Measurements from ENCODE around the gene PITHD1. TPM values are rescaled to one million over a fixed set of nuclear protein-coding genes. Genes with fewer than 3 reads are reported as not detected.
"Not testable (repeated sequence)": the region's sequence is repeated elsewhere in the genome, so short reads cannot be mapped to it uniquely, and the experiment has no call there.

The PITHD1 gene
- polyA plus RNA-seq, 2 donors: 41.3 to 57.2 TPM

DNA sequence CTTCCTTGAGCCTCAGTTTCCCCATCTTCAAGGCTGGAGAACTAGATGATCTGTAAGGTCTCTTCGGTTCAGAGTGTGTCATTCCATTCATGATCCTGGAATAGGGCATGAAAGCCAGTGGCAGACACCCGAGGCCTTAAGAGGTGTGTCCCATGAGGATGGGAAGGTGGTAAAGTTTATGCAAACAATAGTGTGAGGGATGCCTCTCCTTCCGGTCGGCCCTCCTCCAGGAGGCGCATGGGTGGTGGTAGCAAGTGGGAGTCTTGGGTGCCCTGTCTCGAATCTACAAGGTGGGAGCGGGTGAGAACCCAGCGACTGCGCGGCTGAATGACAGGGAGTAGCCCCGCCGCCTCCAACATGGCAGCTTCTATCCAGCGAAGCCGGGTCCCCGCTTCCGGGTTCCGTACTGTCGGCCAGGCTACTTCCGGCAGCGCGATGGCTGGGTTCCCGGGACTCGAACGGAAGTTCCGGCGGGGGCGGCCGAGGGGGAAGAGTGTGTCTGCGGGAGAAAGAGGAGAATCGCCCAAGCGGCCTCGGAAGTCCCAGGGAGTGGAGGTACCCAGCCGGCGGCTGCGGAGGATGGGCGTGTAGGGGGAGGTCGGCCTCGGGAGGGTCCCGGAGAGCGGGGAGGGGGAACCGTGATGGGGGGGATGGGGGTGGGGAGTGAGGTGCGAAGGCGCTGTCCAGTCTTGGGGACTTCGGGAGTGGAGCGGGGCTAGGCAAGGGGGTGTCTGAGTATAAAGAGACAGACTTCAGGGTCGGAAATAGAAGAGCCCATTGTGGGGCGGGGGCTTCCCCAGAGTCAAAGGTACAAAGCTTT, 12.7 kb downstream of the PITHD1 start, which contains the start of gene LYPLA2:
LYPLA2 (plus strand) TSS at position 450 of the 820 bp plus-strand sequence. CDS start 1,538 bp downstream, outside the sequence.
- peak within 1 kb of the TSS; percentile 53 to 88 for H3K4me3 ChIP-seq (ENCODE audit: low read depth in 1 of 2, low read length in 2 of 2)
- peaks cover 3 to 21% of the 10 kb centered on the region in 2 donors for H3K36me3 ChIP-seq (ENCODE audit: control insufficient read depth in 2 of 2, insufficient read depth in 2 of 2, low read length in 1 of 2)
- no peaks in the 10 kb centered on the region for H3K9me3 ChIP-seq (ENCODE audit: control insufficient read depth in 2 of 2, insufficient read depth in 1 of 2, low read depth in 1 of 2, low read length in 1 of 2)
- H3K27ac ChIP-seq (ENCODE audit: low read depth in 2 of 2, low read length in 1 of 2): peak within 1 kb of the TSS; percentile 80 to 92
- WGBS, 2 donors: 1 to 2% methylated on average over 47 of the region's 47 CpGs
- H3K27me3 ChIP-seq (ENCODE audit: control insufficient read depth in 1 of 2, insufficient read depth in 2 of 2, low read length in 2 of 2): no peaks in the 10 kb centered on the region
- H3K4me1 ChIP-seq (ENCODE audit: control insufficient read depth in 2 of 2, insufficient read depth in 2 of 2, low read length in 1 of 2): peaks cover 7 to 15% of the 10 kb centered on the region in 2 donors

DNA sequence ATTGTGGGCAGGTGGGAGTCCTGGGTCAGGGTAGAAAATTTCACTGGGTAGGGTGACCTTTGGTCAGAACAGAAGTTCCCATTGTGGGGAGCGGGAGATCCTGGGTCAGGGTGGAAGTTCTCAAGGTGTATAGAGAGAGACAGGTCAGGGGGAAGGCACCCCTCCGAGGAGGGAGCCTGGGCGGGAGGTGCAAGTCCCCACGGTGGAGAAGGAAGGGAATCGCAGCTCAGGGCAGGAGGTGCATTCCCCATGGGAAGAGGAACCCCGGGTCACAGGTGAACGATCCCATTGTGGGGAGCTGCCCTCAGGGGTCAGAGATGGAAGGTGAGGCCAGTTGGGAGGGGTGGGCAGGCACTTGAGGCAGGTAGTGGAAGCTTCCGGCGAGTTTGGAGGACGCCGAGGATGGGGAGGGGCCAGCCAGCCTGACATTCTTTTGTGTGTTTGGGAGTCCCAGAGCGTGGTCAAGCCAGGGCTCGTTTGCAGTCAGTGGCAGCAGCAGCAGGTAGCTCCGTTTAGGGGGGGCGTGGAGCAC, 13.4 kb downstream of the PITHD1 start:
- Histone ChIP-seq H3K36me3 (ENCODE audit: control insufficient read depth in 2 of 2, insufficient read depth in 2 of 2, low read length in 1 of 2) (peaks cover 4 to 27% of the 10 kb centered on the region in 2 donors), H3K4me3 (ENCODE audit: low read depth in 1 of 2, low read length in 2 of 2) (peak overlapping the region; percentile 53 to 88), H3K9me3 (ENCODE audit: control insufficient read depth in 2 of 2, insufficient read depth in 1 of 2, low read depth in 1 of 2, low read length in 1 of 2) (no peaks in the 10 kb centered on the region), H3K27ac (ENCODE audit: low read depth in 2 of 2, low read length in 1 of 2) (peak overlapping the region; percentile 80 to 92), H3K27me3 (ENCODE audit: control insufficient read depth in 1 of 2, insufficient read depth in 2 of 2, low read length in 2 of 2) (no peaks in the 10 kb centered on the region), H3K4me1 (ENCODE audit: control insufficient read depth in 2 of 2, insufficient read depth in 2 of 2, low read length in 1 of 2) (peaks cover 7 to 15% of the 10 kb centered on the region in 2 donors)
- 0% methylated on average over 14 to 15 of the region's 15 CpGs for WGBS, 2 donors

DNA sequence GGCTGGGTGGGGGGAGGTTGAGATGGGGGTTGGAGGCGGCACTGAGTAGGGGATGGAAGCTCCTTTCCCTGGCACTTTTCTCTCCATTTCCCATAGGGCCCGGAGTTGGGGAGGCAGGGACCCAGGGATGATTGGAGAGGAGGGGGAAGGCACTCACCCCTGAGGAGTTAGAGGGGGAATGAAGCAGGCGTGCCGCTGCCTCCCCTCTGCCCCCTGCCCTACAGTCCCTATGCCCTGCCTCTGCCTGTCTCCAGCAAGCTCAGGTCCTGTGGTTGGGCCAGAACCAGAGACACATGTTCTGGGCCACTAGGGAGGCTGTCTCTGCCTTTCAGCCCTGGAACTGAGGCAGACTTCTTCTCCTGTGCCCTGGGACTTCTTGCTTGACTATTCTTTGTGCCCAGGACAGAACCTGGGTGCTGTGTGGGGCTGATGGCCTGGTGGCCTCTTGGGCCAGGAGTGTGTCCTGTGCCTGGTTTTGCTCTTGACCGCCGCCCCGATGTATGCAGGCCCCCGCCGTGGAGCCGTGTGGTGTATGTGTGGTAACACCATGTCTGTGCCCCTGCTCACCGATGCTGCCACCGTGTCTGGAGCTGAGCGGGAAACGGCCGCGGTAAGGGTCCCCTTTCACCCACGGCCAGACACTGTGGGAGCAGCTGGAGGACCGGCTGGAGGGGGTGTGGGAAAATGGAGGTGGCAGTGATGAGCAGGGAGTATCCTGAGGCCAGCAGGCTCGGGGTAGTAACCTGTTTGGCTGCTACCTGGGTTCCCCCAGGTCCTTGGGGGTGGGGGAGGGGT, 14.1 kb downstream of the PITHD1 start:
- Histone ChIP-seq H3K4me1 (ENCODE audit: control insufficient read depth in 2 of 2, insufficient read depth in 2 of 2, low read length in 1 of 2) (peaks cover 7 to 18% of the 10 kb centered on the region in 2 donors), H3K4me3 (ENCODE audit: low read depth in 1 of 2, low read length in 2 of 2) (peak overlapping the region; percentile 53 to 88), H3K27ac (ENCODE audit: low read depth in 2 of 2, low read length in 1 of 2) (peak overlapping the region; percentile 80 to 92), H3K27me3 (ENCODE audit: control insufficient read depth in 1 of 2, insufficient read depth in 2 of 2, low read length in 2 of 2) (no peaks in the 10 kb centered on the region), H3K36me3 (ENCODE audit: control insufficient read depth in 2 of 2, insufficient read depth in 2 of 2, low read length in 1 of 2) (peaks cover 6 to 29% of the 10 kb centered on the region in 2 donors), H3K9me3 (ENCODE audit: control insufficient read depth in 2 of 2, insufficient read depth in 1 of 2, low read depth in 1 of 2, low read length in 1 of 2) (no peaks in the 10 kb centered on the region)
- 62 to 63% methylated on average over 17 to 19 of the region's 19 CpGs for WGBS, 2 donors

DNA sequence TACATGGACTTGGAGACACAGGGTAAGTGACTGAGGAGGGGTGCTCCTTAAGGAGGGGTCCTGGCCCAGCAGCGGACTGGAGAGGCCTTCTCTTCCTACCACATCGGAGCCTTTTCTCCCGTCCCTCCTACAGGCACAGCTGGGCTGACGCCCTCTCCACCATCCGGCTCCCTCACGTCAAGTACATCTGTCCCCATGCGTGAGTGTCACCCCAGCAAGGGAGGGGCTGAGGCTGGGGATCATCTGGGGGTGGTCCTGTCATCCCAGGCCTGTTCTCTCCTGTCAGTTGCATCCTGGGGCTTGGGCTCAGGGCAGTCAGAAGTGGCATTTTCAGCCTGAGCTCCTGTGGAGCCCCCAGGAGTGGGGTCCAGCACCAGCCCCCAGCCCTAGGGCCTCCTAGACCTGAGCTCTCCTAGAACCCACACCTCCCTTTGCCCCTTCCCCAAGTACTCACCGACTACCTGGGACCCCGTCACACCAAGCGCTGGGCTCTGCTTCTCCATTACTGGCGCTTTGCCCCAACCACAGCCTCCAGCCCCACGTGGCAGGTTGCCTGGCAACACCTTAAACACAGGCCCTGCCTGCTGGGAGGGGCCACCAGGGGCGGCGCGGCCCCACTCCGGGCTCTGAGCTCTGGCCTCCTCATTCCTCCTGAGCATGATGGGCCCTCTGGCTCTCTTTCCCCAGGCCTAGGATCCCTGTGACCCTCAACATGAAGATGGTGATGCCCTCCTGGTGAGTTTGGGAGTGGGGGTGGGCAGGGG, 15.0 kb downstream of the PITHD1 start:
- no peak overlapping the region for H3K27ac ChIP-seq (ENCODE audit: low read depth in 2 of 2, low read length in 1 of 2)
- no peaks in the 10 kb centered on the region for H3K9me3 ChIP-seq (ENCODE audit: control insufficient read depth in 2 of 2, insufficient read depth in 1 of 2, low read depth in 1 of 2, low read length in 1 of 2)
- no peaks in the 10 kb centered on the region for H3K27me3 ChIP-seq (ENCODE audit: control insufficient read depth in 1 of 2, insufficient read depth in 2 of 2, low read length in 2 of 2)
- H3K4me3 ChIP-seq (ENCODE audit: low read depth in 1 of 2, low read length in 2 of 2): no peak overlapping the region
- H3K36me3 ChIP-seq (ENCODE audit: control insufficient read depth in 2 of 2, insufficient read depth in 2 of 2, low read length in 1 of 2): peaks cover 11 to 31% of the 10 kb centered on the region in 2 donors
- 52% methylated on average over 16 of the region's 16 CpGs for WGBS, 2 donors
- H3K4me1 ChIP-seq (ENCODE audit: control insufficient read depth in 2 of 2, insufficient read depth in 2 of 2, low read length in 1 of 2): peaks cover 7 to 21% of the 10 kb centered on the region in 2 donors

DNA sequence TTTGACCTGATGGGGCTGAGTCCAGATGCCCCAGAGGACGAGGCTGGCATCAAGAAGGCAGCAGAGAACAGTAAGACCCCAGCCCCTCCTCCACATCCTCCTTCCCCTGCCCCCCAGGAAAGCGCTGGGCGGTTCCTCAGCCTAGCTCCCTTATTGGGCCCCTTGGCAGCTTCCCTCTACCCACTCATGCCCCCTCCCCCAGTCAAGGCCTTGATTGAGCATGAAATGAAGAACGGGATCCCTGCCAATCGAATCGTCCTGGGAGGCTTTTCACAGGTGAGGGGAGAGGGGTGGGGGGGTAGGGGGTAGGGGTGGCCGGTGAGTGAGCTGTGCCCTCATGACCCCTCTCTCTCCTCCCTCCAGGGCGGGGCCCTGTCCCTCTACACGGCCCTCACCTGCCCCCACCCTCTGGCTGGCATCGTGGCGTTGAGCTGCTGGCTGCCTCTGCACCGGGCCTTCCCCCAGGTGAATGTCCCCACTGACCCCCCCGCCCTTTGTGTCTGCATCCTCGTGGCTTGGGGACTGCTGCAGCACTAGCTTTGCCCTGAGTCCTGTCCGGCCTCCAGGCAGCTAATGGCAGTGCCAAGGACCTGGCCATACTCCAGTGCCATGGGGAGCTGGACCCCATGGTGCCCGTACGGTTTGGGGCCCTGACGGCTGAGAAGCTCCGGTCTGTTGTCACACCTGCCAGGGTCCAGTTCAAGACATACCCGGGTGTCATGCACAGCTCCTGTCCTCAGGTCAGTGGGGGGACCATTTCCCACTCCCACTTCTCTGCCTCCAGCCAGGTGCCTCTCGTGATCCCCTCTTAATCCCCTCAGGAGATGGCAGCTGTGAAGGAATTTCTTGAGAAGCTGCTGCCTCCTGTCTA, 15.9 kb downstream of the PITHD1 start:
- Histone ChIP-seq H3K4me1 (ENCODE audit: control insufficient read depth in 2 of 2, insufficient read depth in 2 of 2, low read length in 1 of 2) (peaks cover 7 to 21% of the 10 kb centered on the region in 2 donors), H3K27ac (ENCODE audit: low read depth in 2 of 2, low read length in 1 of 2) (no peak overlapping the region), H3K36me3 (ENCODE audit: control insufficient read depth in 2 of 2, insufficient read depth in 2 of 2, low read length in 1 of 2) (peaks cover 11 to 31% of the 10 kb centered on the region in 2 donors), H3K27me3 (ENCODE audit: control insufficient read depth in 1 of 2, insufficient read depth in 2 of 2, low read length in 2 of 2) (no peaks in the 10 kb centered on the region), H3K9me3 (ENCODE audit: control insufficient read depth in 2 of 2, insufficient read depth in 1 of 2, low read depth in 1 of 2, low read length in 1 of 2) (no peaks in the 10 kb centered on the region), H3K4me3 (ENCODE audit: low read depth in 1 of 2, low read length in 2 of 2) (no peak overlapping the region)
- WGBS, 2 donors: 69 to 74% methylated on average over 18 to 21 of the region's 21 CpGs

DNA sequence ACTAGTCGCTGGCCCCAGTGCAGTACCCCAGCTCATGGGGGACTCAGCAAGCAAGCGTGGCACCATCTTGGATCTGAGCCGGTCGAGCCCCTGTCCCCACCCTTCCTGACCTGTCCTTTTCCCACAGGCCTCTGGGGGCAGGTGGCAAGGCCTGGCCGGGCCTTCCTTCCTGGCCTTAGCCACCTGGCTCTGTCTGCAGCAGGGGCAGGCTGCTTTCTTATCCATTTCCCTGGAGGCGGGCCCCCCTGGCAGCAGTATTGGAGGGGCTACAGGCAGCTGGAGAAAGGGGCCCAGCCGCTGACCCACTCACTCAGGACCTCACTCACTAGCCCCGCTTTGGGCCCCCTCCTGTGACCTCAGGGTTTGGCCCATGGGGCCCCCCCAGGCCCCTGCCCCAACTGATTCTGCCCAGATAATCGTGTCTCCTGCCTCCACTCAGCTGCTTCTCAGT, 16.5 kb downstream of the PITHD1 start:
- Histone ChIP-seq H3K4me1 (ENCODE audit: control insufficient read depth in 2 of 2, insufficient read depth in 2 of 2, low read length in 1 of 2) (peaks cover 7 to 26% of the 10 kb centered on the region in 2 donors), H3K36me3 (ENCODE audit: control insufficient read depth in 2 of 2, insufficient read depth in 2 of 2, low read length in 1 of 2) (peaks cover 11 to 31% of the 10 kb centered on the region in 2 donors)
- H3K27me3 ChIP-seq (ENCODE audit: control insufficient read depth in 1 of 2, insufficient read depth in 2 of 2, low read length in 2 of 2); H3K27ac ChIP-seq (ENCODE audit: low read depth in 2 of 2, low read length in 1 of 2); H3K9me3 ChIP-seq (ENCODE audit: control insufficient read depth in 2 of 2, insufficient read depth in 1 of 2, low read depth in 1 of 2, low read length in 1 of 2); H3K4me3 ChIP-seq (ENCODE audit: low read depth in 1 of 2, low read length in 2 of 2): not testable (repeated sequence)
- 75 to 82% methylated on average over 9 of the region's 9 CpGs for WGBS, 2 donors

DNA sequence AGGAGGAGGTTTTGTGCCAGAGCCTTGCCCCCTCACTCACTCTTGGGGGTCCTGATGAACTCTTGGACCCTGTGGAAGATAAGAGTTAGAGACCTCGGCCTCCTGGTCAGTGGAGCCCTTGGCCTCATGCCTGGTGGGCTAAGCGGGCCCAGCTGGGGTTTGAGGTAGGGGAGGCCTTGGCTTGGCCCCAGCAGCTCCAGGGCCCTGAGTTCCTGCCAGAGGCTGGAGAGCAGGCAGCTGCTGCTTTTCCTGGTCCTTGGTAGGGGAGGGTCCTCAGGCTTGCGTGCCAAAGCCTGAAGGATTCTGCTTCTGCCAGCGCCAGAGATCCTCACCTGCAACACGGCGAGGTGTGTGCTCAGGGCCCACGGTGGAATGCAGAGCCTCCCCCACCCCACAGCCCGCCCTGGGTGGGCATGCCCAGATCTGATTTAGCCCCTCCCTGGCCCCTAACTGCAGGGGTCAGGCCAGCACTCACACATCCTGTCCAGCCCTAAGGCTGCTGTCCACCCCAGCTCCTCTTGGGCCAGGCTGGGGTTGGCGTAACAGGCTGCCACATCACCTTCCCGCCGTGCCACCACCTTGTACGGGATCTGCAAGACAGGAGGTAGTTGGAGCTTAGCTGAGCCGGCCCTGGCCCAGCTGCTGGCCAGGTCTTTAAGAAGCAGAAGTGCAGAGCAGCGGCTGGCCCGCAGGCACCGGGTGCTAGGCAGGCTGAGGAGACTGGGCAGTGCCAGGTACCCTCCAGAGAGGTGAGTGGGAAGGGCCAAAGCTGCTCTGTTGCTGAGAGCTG, 17.7 kb downstream of the PITHD1 start:
- Histone ChIP-seq H3K9me3 (ENCODE audit: control insufficient read depth in 2 of 2, insufficient read depth in 1 of 2, low read depth in 1 of 2, low read length in 1 of 2) (no peaks in the 10 kb centered on the region), H3K36me3 (ENCODE audit: control insufficient read depth in 2 of 2, insufficient read depth in 2 of 2, low read length in 1 of 2) (peaks cover 11 to 31% of the 10 kb centered on the region in 2 donors), H3K4me3 (ENCODE audit: low read depth in 1 of 2, low read length in 2 of 2) (no peak overlapping the region), H3K4me1 (ENCODE audit: control insufficient read depth in 2 of 2, insufficient read depth in 2 of 2, low read length in 1 of 2) (peaks cover 7 to 28% of the 10 kb centered on the region in 2 donors), H3K27me3 (ENCODE audit: control insufficient read depth in 1 of 2, insufficient read depth in 2 of 2, low read length in 2 of 2) (no peaks in the 10 kb centered on the region), H3K27ac (ENCODE audit: low read depth in 2 of 2, low read length in 1 of 2) (no peak overlapping the region)
- WGBS, 2 donors: 68 to 78% methylated on average over 15 to 16 of the region's 16 CpGs
